H9 (cell line): ENCODE data around the gene CEACAM16. TPM values are rescaled to one million over a fixed set of nuclear protein-coding genes. Genes with fewer than 3 reads are reported as not detected.

Experiments
- DNase-seq: peaks from one replicate; pipeline ENCODE4 v3.0.0-alpha.2; 2017
- H2AFZ ChIP-seq: one replicate; pipeline ENCODE4 v1.6.1; 2013; ENCODE audit warnings: mild to moderate bottlenecking, low read length, control low read depth, moderate library complexity
- H2AK5ac ChIP-seq: 2 replicates; pipeline ENCODE4 v1.6.1; 2013; ENCODE audit warnings: low read length, control low read depth, mixed read lengths; ENCODE audit not compliant: insufficient read length
- H2BK120ac ChIP-seq: one replicate; pipeline ENCODE4 v1.6.1; 2013; ENCODE audit warnings: low read depth, mild to moderate bottlenecking, low read length, control low read depth, inconsistent platforms; ENCODE audit not compliant: poor library complexity, severe bottlenecking
- H2BK12ac ChIP-seq: 2 replicates; pipeline ENCODE4 v1.6.1; 2013; ENCODE audit warnings: low read length, control low read depth, mixed read lengths, low read depth; ENCODE audit not compliant: insufficient read length
- H2BK15ac ChIP-seq: 2 replicates; pipeline ENCODE4 v1.6.1; 2013; ENCODE audit warnings: low read depth, low read length, control low read depth
- H2BK20ac ChIP-seq: one replicate; pipeline ENCODE4 v1.6.1; 2013; ENCODE audit warnings: low read depth, mild to moderate bottlenecking, low read length, control low read depth, inconsistent platforms; ENCODE audit not compliant: poor library complexity, severe bottlenecking
- H2BK5ac ChIP-seq: 2 replicates; pipeline ENCODE4 v1.6.1; 2013; ENCODE audit warnings: low read length, control low read depth, mixed read lengths; ENCODE audit not compliant: insufficient read length
- H3K14ac ChIP-seq: 2 replicates; pipeline ENCODE4 v1.6.1; 2013; ENCODE audit warnings: low read length, control low read depth; ENCODE audit not compliant: insufficient read depth
- H3K18ac ChIP-seq: 2 replicates; pipeline ENCODE4 v1.6.1; 2013; ENCODE audit warnings: low read depth, mild to moderate bottlenecking, mixed read lengths, low read length, control low read depth; ENCODE audit not compliant: insufficient read length
- H3K23ac ChIP-seq: 2 replicates; pipeline ENCODE4 v1.6.1; 2013; ENCODE audit warnings: low read length, control low read depth, mixed read lengths, low read depth; ENCODE audit not compliant: insufficient read length
- H3K23me2 ChIP-seq: 2 replicates; pipeline ENCODE4 v1.6.1; 2013; ENCODE audit warnings: low read depth, mild to moderate bottlenecking, mixed read lengths, low read length, control low read depth; ENCODE audit not compliant: insufficient read length, poor library complexity, severe bottlenecking
- H3K27ac ChIP-seq: 2 replicates; pipeline ENCODE4 v1.5.1; 2013; ENCODE audit warnings: low read length, control low read depth, mixed read lengths, low read depth; ENCODE audit not compliant: insufficient read length
- H3K27me3 ChIP-seq: 2 replicates; pipeline ENCODE4 v1.6.1; 2013; ENCODE audit warnings: low read length, control low read depth, inconsistent platforms; ENCODE audit not compliant: insufficient read depth
- H3K4ac ChIP-seq: 2 replicates; pipeline ENCODE4 v1.6.1; 2013; ENCODE audit warnings: low read depth, mild to moderate bottlenecking, control low read depth, inconsistent platforms, low read length, moderate library complexity
- H3K4me1 ChIP-seq: 2 replicates; pipeline ENCODE4 v1.6.1; 2013; ENCODE audit warnings: low read length, control low read depth, inconsistent platforms; ENCODE audit not compliant: insufficient read depth
- H3K4me2 ChIP-seq: 2 replicates; pipeline ENCODE4 v1.6.1; 2013; ENCODE audit warnings: low read length, control low read depth, mixed read lengths; ENCODE audit not compliant: insufficient read length, insufficient read depth
- H3K56ac ChIP-seq: 2 replicates; pipeline ENCODE4 v1.6.1; 2013; ENCODE audit warnings: low read depth, mild to moderate bottlenecking, mixed read lengths, low read length, control low read depth; ENCODE audit not compliant: insufficient read length
- H3K79me1 ChIP-seq: 2 replicates; pipeline ENCODE4 v1.6.1; 2013; ENCODE audit warnings: low read depth, mild to moderate bottlenecking, moderate library complexity, low read length, control low read depth, inconsistent platforms; ENCODE audit not compliant: insufficient read depth, poor library complexity, severe bottlenecking
- H3K79me2 ChIP-seq: 2 replicates; pipeline ENCODE4 v1.6.1; 2013; ENCODE audit warnings: low read length, control low read depth, inconsistent platforms; ENCODE audit not compliant: insufficient read depth
- H3K9ac ChIP-seq: 2 replicates; pipeline ENCODE4 v1.6.1; 2013; ENCODE audit warnings: low read length, control low read depth, mixed read lengths; ENCODE audit not compliant: insufficient read length; ENCODE audit errors: extremely low read depth
- H3K9me3 ChIP-seq: one replicate; pipeline ENCODE4 v1.6.1; 2013; ENCODE audit warnings: low read depth, low read length, inconsistent platforms; ENCODE audit not compliant: control insufficient read depth
- H3T11ph ChIP-seq: one replicate; pipeline ENCODE4 v1.6.1; 2013; ENCODE audit warnings: mild to moderate bottlenecking, low read length, control low read depth, inconsistent platforms
- H4K20me1 ChIP-seq: one replicate; pipeline ENCODE4 v1.6.1; 2013; ENCODE audit not compliant: control insufficient read depth, insufficient read length, insufficient read depth
- H4K5ac ChIP-seq: 2 replicates; pipeline ENCODE4 v1.6.1; 2013; ENCODE audit warnings: low read depth, mild to moderate bottlenecking, mixed read lengths, low read length, control low read depth; ENCODE audit not compliant: insufficient read length
- H4K8ac ChIP-seq: replicated peaks from 2 replicates; pipeline ENCODE4 v1.6.1; 2013; ENCODE audit warnings: low read length, control low read depth, mixed read lengths, low read depth; ENCODE audit not compliant: insufficient read length
- H4K91ac ChIP-seq: 2 replicates; pipeline ENCODE4 v1.6.1; 2013; ENCODE audit warnings: low read depth, mild to moderate bottlenecking, moderate library complexity, mixed read lengths, low read length, control low read depth; ENCODE audit not compliant: insufficient read length
- H3K27ac Mint-ChIP-seq, 3 experiments: 2 replicates in 2 of 3; 3 replicates in 1 of 3; pipeline ENCODE4 v1.8.0; 2020 to 2021; ENCODE audit warnings: mixed read lengths in 3 of 3, mild to moderate bottlenecking in 1 of 3, moderate library complexity in 1 of 3
- H3K27me3 Mint-ChIP-seq: 2 replicates; pipeline ENCODE4 v1.8.0; 2021; ENCODE audit warnings: low read depth, mild to moderate bottlenecking, moderate library complexity, mixed read lengths
- H3K36me3 Mint-ChIP-seq, 3 experiments: 2 replicates in 2 of 3; 3 replicates in 1 of 3; pipeline ENCODE4 v1.8.0; 2020 to 2021; ENCODE audit warnings: low read depth in 3 of 3, mixed read lengths in 3 of 3; ENCODE audit not compliant: insufficient read depth in 1 of 3
- H3K4me1 Mint-ChIP-seq, 2 experiments: 2 replicates each; pipeline ENCODE4 v1.8.0; 2020; ENCODE audit warnings: mixed read lengths in 2 of 2
- H3K4me3 Mint-ChIP-seq, 2 experiments: 2 replicates in 1 of 2; 3 replicates in 1 of 2; pipeline ENCODE4 v1.8.0; 2020 to 2021; ENCODE audit warnings: mild to moderate bottlenecking in 2 of 2, mixed read lengths in 2 of 2, moderate library complexity in 1 of 2
- H3K9me3 Mint-ChIP-seq, 2 experiments: 2 replicates in 1 of 2; 3 replicates in 1 of 2; pipeline ENCODE4 v1.8.0; 2020; ENCODE audit warnings: mild to moderate bottlenecking in 2 of 2, mixed read lengths in 2 of 2, moderate library complexity in 1 of 2
- CTCF ChIP-seq: fragments of 200-600 bp; sonication (generic); conservative IDR thresholded peaks from 3 replicates; pipeline ENCODE4 v1.8.0; 2021; ENCODE audit warnings: antibody characterized with exemption, mild to moderate bottlenecking
- WGBS: extraction: QIAGEN DNeasy Blood & Tissue Kit; methylation state at CpG from one replicate; pipeline ENCODE4 v1.1.7; 2013; ENCODE audit warnings: missing lambda C conversion rate, low lambda C conversion rate, mixed read lengths; ENCODE audit not compliant: insufficient read length; ENCODE audit errors: extremely low coverage; 5-methylcytosine and 5-hydroxymethylcytosine counted together
- total RNA-seq: library from RNA; stranded (reverse); gene quantifications from 2 replicates; pipeline ENCODE4 v1.2.1, GENCODE V29; 2021

The CEACAM16 gene
- total RNA-seq, 1 experiment from 2014 or later, result not detected

GRCh38 chr19:44734357-44734756 is 35.4 kb downstream of the CEACAM16 start:
- Histone ChIP-seq H3K23ac (no peak overlapping the region), H3T11ph (no peak overlapping the region), H3K79me2 (no peaks in the 10 kb centered on the region), H3K56ac (no peak overlapping the region), H4K8ac (no peak overlapping the region), H2BK12ac (no peak overlapping the region), H3K4me1 (no peaks in the 10 kb centered on the region; the same call in 1 of the 2 replicates), H2BK5ac (no peak overlapping the region), H4K91ac (no peak overlapping the region), H2AFZ (no peak overlapping the region), H2AK5ac (no peak overlapping the region), H3K23me2 (no peaks in the 10 kb centered on the region), H3K9ac (no peak overlapping the region), H3K27me3 (no peaks in the 10 kb centered on the region), H2BK120ac (no peak overlapping the region), H2BK15ac (no peak overlapping the region), H3K79me1 (no peaks in the 10 kb centered on the region), H2BK20ac (no peak overlapping the region), H3K27ac (no peak overlapping the region), H3K14ac (no peak overlapping the region), H4K5ac (no peak overlapping the region), H3K18ac (no peak overlapping the region), H4K20me1 (no peaks in the 10 kb centered on the region), H3K4me2 (no peak overlapping the region), H3K4ac (no peak overlapping the region), H3K9me3 (no peaks in the 10 kb centered on the region)
- Mint-ChIP-seq H3K4me1 (peaks cover 7 to 8% of the 10 kb centered on the region in 2 experiments; a peak in 3 of 4 replicates), H3K27me3 (peaks cover 30% of the 10 kb centered on the region), H3K36me3 (no peaks in the 10 kb centered on the region), H3K4me3 (no peak overlapping the region), H3K27ac (no peak overlapping the region; a peak in 1 of 7 replicates), H3K9me3 (peaks cover 0 to 3% of the 10 kb centered on the region in 2 experiments; a peak in 1 of 5 replicates)
- WGBS, result no CpG with 5 or more reads among the region's 1 CpG
- DNase-seq, result no peak
- no peak for TF ChIP-seq CTCF
